OCI-LY7 (cell line): ENCODE results near the gene GNAZ.

Experiments used
- CTCF ChIP-seq: fragments of 200-600 bp; sonication (generic); conservative IDR thresholded peaks from 2 replicates; pipeline ENCODE4 v1.5.1; 2014; ENCODE audit warnings: mild to moderate bottlenecking, antibody characterized with exemption, low read length, moderate library complexity, mixed read lengths
- EZH2phosphoT487 ChIP-seq: fragments of 200-600 bp; sonication (generic); IDR thresholded peaks from 2 replicates; pipeline ENCODE4 v1.6.1; 2018; ENCODE audit warnings: low read depth, borderline replicate concordance, mild to moderate bottlenecking, mixed run types, antibody characterized with exemption, low read length, moderate library complexity, mixed read lengths

- TF ChIP-seq CTCF (no peak), EZH2phosphoT487 (no peak)
Measured at GRCh38 chr22:23031786-23032185, 38.5 kb upstream of the GNAZ start.
